Measurements from ENCODE around the gene GPR18. TPM values are rescaled to one million over a fixed set of nuclear protein-coding genes. Genes with fewer than 3 reads are reported as not detected.

Gene GPR18
- total RNA-seq, 1 donor from 2014 or later: not detected

DNA sequence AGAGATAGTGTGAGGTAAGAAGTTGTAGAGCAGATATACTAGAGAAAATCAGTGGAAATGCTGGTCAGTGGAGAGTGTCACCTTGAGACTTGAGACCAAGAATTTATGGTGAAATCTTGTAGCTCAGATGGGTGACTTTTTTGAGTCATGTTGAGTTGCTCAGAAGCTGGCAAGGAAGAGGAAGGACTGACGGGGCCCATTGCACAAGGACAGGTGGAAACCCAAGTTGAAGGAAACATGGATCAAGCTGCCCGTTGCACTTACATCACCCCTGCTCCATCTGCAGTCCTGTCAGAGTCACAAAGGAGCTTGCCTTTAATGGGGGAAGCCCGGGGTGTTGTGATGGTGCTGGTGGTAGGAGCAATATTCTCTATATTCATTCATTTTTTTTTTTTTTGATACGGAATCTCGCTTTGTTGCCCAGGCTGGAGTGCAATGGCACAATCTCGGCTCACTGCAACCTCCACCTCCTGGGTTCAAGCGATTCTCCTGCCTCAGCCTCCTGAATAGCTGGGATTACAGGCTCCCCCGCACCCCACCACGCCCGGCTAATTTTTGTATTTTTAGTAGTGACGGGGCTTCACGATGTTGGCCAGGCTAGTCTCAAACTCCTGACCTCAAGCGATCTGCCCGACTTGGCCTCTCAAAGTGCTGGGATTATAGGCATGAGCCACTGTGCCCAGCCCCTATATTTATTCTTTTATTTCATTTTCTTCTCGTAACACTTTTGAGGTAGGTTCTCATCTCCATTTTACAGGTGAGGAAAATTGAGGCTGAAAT, 30.1 kb downstream of the GPR18 start:
- no peak overlapping the region for H3K4me3 ChIP-seq
- H3K4me1 ChIP-seq: peaks cover 0 to 21% of the 10 kb centered on the region in 2 donors
- H3K36me3 ChIP-seq: no peaks in the 10 kb centered on the region
- no peak for DNase-seq (ENCODE audit: low spot score in 2 of 2)
- H3K27me3 ChIP-seq: no peaks in the 10 kb centered on the region
- TF ChIP-seq, protein P1, sequence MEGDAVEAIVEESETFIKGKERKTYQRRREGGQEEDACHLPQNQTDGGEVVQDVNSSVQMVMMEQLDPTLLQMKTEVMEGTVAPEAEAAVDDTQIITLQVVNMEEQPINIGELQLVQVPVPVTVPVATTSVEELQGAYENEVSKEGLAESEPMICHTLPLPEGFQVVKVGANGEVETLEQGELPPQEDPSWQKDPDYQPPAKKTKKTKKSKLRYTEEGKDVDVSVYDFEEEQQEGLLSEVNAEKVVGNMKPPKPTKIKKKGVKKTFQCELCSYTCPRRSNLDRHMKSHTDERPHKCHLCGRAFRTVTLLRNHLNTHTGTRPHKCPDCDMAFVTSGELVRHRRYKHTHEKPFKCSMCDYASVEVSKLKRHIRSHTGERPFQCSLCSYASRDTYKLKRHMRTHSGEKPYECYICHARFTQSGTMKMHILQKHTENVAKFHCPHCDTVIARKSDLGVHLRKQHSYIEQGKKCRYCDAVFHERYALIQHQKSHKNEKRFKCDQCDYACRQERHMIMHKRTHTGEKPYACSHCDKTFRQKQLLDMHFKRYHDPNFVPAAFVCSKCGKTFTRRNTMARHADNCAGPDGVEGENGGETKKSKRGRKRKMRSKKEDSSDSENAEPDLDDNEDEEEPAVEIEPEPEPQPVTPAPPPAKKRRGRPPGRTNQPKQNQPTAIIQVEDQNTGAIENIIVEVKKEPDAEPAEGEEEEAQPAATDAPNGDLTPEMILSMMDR (IDR thresholded peaks at IDR 0.05): no peak
- no peaks in the 10 kb centered on the region for H3K9me3 ChIP-seq
- H3K27ac ChIP-seq: peak overlapping the region in 1 of 2 donors; percentile 50
- intact Hi-C loops (cut with DNase I): no loop called here

GRCh38 chr13:99227331-99227900, 30.8 kb downstream of the GPR18 start:
- no peak overlapping the region for H3K27ac ChIP-seq

DNA sequence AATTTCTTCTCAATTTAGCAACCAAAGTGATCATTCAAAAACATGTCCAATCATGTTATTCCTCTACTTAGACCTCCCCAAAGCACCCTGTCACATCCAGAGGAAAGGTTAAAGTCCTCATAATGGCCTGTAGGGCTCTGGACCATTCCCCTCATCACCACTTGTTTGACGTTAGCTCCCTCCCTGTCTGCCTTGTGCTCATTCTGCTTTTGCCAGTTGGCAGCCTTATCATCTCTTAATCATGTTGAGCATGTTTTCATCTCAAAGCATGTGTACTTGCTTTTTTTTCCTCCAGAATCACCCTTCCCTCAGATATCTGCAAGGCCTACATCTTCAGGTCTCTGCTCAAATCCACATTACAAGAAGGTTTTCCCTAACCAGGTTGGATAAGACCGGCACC, 31.7 kb downstream of the GPR18 start:
- Histone ChIP-seq H3K36me3 (no peaks in the 10 kb centered on the region), H3K4me1 (peaks cover 0 to 21% of the 10 kb centered on the region in 2 donors), H3K27me3 (no peaks in the 10 kb centered on the region), H3K4me3 (no peak overlapping the region), H3K9me3 (no peaks in the 10 kb centered on the region), H3K27ac (no peak overlapping the region)
- intact Hi-C loops (cut with DNase I): no loop called here
- DNase-seq (ENCODE audit: low spot score in 2 of 2): no peak
- TF ChIP-seq, protein P1 (IDR thresholded peaks at IDR 0.05): no peak

More at GRCh38 chr13:99227331-99227900, 30.8 kb downstream of the GPR18 start:
- H3K9me3 ChIP-seq: no peaks in the 10 kb centered on the region
- H3K36me3 ChIP-seq: no peaks in the 10 kb centered on the region
- intact Hi-C loops (cut with DNase I): no loop called here
- TF ChIP-seq, protein P1 (IDR thresholded peaks at IDR 0.05): no peak
- H3K27me3 ChIP-seq: no peaks in the 10 kb centered on the region
- H3K4me3 ChIP-seq: no peak overlapping the region
- DNase-seq (ENCODE audit: low spot score in 2 of 2): no peak
- H3K4me1 ChIP-seq: peaks cover 0 to 21% of the 10 kb centered on the region in 2 donors

DNA sequence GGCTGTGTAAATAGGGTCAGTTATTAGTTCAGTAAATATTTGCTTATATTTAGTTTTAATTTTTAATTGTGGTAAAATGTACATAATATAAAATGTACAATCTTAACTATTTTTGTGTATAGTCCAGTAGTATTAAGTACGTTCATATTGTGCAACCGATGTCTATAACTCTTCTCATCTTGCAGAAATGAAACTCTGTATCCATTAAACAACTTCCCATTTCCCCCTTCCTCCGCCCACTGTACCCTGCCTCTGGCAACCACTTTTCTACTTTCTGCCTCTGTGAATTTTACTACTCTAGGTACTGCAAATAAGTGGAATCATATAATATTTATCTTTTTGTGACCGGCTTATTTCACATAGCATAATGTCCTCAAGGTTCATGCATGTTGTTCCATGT, 33.1 kb downstream of the GPR18 start:
- no peak for DNase-seq (ENCODE audit: low spot score in 2 of 2)
- Histone ChIP-seq H3K27ac (no peak overlapping the region), H3K4me1 (peaks cover 0 to 21% of the 10 kb centered on the region in 2 donors), H3K27me3 (no peaks in the 10 kb centered on the region), H3K9me3 (no peaks in the 10 kb centered on the region), H3K36me3 (no peaks in the 10 kb centered on the region), H3K4me3 (no peak overlapping the region)
- TF ChIP-seq, protein P1 (IDR thresholded peaks at IDR 0.05): no peak
- intact Hi-C loops (cut with DNase I): no loop called here

- intact Hi-C loops (cut with DNase I): no loop called here
- DNase-seq (ENCODE audit: low spot score in 2 of 2): no peak
- Histone ChIP-seq H3K27me3 (no peaks in the 10 kb centered on the region), H3K4me1 (peaks cover 0 to 24% of the 10 kb centered on the region in 2 donors), H3K27ac (no peak overlapping the region), H3K36me3 (no peaks in the 10 kb centered on the region), H3K9me3 (no peaks in the 10 kb centered on the region), H3K4me3 (no peak overlapping the region)
- TF ChIP-seq, protein P1 (IDR thresholded peaks at IDR 0.05): no peak
Measured at GRCh38 chr13:99224021-99224420, 34.2 kb downstream of the GPR18 start.

All from ascending aorta (tissue), 2 donors.